ENCODE data around the gene CBX5. TPM values are rescaled to one million over a fixed set of nuclear protein-coding genes. Genes with fewer than 3 reads are reported as not detected.

CBX5 gene
- total and polyA plus RNA-seq, 9 of the 15 experiments (the other 6 are each of a cell fraction or from before 2014, with no cell fraction given), result 32.6 to 102 (median 59.2) TPM

GRCh38 chr12:54294152-54294952, 14.4 kb upstream of the CBX5 start (continued):
- peak; percentile 18; the same call in 1 of the 2 replicates for TF ChIP-seq JUN (IDR thresholded peaks at IDR 0.05; ENCODE audit: borderline replicate concordance, low read depth, low read length)
- TF ChIP-seq JUN (CRISPR knock-in tag; IDR thresholded peaks at IDR 0.05; ENCODE audit: borderline replicate concordance), result no peak
- TF ChIP-seq ETV1 (tag; conservative IDR thresholded peaks at IDR 0.05; ENCODE audit: low read depth), result peak; percentile 54
- TF ChIP-seq KAT8 (IDR thresholded peaks at IDR 0.05; ENCODE audit: low read depth), result no peak
- no peak for TF ChIP-seq ATF3 (IDR thresholded peaks at IDR 0.05)
- TF ChIP-seq ATF3 (CRISPR knock-in tag; conservative IDR thresholded peaks at IDR 0.05), result peak; percentile 77; the same call in 1 of the 2 replicates
- TF ChIP-seq TBL1XR1 (IDR thresholded peaks at IDR 0.05; ENCODE audit: low read length in 2 of 2), result peak; percentile 87 to 94
- TF ChIP-seq RAD21 (CRISPR knock-in tag; conservative IDR thresholded peaks at IDR 0.05 in 1 of 2, IDR thresholded peaks at IDR 0.05 in 1 of 2), result peak; percentile 92 to 94
- TF ChIP-seq ESRRA (IDR thresholded peaks at IDR 0.05; ENCODE audit: borderline replicate concordance, low read depth), result peak; percentile 91
- TF ChIP-seq BCOR (IDR thresholded peaks at IDR 0.05), result peak; percentile 58; the same call in 1 of the 2 replicates
- TF ChIP-seq SNIP1 (IDR thresholded peaks at IDR 0.05; ENCODE audit: low read depth), result no peak
- TF ChIP-seq GATAD2A (IDR thresholded peaks at IDR 0.05), result peak; percentile 86
- TF ChIP-seq SMAD1 (IDR thresholded peaks at IDR 0.05; ENCODE audit: low read depth, low read length, partially characterized antibody), result peak; percentile 16
- TF ChIP-seq CLOCK (CRISPR knock-in tag; IDR thresholded peaks at IDR 0.05; ENCODE audit: borderline replicate concordance), result 0 out of 2 replicates have a peak, but pooled peaks have one; percentile 53
- peak; percentile 69 for TF ChIP-seq MTA3 (IDR thresholded peaks at IDR 0.05; ENCODE audit: borderline replicate concordance)
- TF ChIP-seq MTA1 (IDR thresholded peaks at IDR 0.05; ENCODE audit: borderline replicate concordance), result peak; percentile 53; the same call in 1 of the 2 replicates
- TF ChIP-seq NR4A1 (CRISPR knock-in tag; IDR thresholded peaks at IDR 0.05), result peak; percentile 92; the same call in 1 of the 2 replicates
- no peak for TF ChIP-seq NR4A1 (tag; IDR thresholded peaks at IDR 0.05)
- TF ChIP-seq YY1 (IDR thresholded peaks at IDR 0.05; ENCODE audit: borderline replicate concordance in 1 of 3, control insufficient read depth in 1 of 3, extremely low read depth in 1 of 3, insufficient read depth in 3 of 3, insufficient read length in 1 of 3, insufficient replicate concordance in 2 of 3, low read depth in 1 of 3, low read length in 2 of 3), result peak in 2 of 3 experiments; percentile 14 to 34
- peak; percentile 47; the same call in 1 of the 2 replicates for TF ChIP-seq MECOM (CRISPR knock-in tag; IDR thresholded peaks at IDR 0.05)
- TF ChIP-seq ZNF311 (CRISPR knock-in tag; IDR thresholded peaks at IDR 0.05), result no peak
- TF ChIP-seq ELF1 (tag; IDR thresholded peaks at IDR 0.05), result 0 out of 2 replicates have a peak, but pooled peaks have one; percentile 34
- no peak for TF ChIP-seq CHD4 (IDR thresholded peaks at IDR 0.05; ENCODE audit: insufficient read depth, insufficient replicate concordance, low read depth, low read length, poor library complexity, severe bottlenecking)
- TF ChIP-seq ZNF57 (CRISPR knock-in tag; IDR thresholded peaks at IDR 0.05), result 0 out of 2 replicates have a peak, but pooled peaks have one; percentile 10
